DMS 273 (cell line): ENCODE results near the gene ARPC4.
A peak's percentile ranks its signal among the peaks of the same experiment; 100 is the strongest.

Experiments
- DNase-seq: peaks from one replicate; lab custom pipeline; 2025; ENCODE audit not compliant: unreplicated experiment; lab: John Stamatoyannopoulos, UW

Gene ARPC4

DNA sequence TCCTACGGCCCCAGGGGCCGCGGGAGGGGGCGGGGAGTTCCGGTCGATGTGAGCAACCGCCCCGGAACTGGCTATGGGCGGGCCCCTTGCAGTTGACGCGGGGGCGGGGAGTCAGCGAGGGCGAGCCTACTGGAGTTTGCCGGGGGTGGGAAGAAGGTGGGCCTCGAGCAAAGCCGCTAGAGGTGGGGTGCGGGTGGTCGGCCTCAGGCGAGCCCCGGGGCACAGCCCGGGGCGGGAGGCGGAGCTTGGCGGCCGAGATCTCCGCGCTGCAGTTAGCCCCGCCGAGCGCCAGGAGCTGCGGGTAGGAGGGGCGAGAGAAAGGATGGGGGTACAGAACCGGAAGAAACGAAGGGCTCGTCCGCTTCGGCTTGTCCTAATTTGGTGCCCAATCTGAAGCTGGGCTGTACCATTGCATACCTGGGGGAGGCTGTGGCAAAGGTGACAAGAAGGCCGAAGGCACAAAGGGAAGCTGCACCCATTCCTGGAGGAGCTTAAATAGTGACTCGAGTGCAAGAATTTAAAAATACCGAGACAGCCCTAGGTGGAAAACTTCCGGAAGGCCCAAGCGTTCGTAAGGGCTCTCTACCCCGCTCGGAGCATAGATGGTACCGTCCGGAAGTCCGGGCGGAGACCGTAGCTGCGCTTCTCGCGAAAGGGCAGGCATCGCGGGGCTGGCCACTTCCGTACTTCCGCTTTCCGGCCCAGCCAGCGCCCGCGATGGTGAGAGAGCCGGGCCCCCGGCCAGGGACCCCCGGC, at the start of gene ARPC4, which contains the start of gene TADA3:
Gene ARPC4, plus strand, starts transcription at position 678 of the 756 bp plus-strand sequence. Its CDS starts 40 bp downstream, at position 718.
Gene TADA3, minus strand, starts transcription at position 69 of the 756 bp plus-strand sequence. CDS start 1,007 bp downstream, outside the sequence.
- peak; percentile 96 for DNase-seq

DNA sequence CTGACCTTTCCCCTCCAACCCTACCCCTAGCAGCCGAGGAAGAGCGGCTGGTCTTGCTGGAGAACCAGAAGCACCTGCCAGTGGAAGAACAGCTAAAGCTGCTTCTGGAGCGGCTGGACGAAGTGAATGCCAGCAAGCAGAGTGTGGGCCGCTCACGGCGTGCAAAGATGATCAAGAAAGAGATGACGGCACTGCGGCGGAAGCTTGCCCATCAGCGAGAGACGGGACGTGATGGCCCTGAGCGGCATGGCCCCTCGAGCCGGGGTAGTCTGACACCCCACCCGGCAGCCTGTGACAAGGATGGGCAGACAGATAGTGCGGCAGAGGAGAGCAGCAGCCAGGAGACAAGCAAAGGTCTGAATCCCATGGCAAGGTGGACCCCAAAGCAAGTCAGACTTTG, 49.3 kb upstream of the ARPC4 start:
- DNase-seq = no peak

DNA sequence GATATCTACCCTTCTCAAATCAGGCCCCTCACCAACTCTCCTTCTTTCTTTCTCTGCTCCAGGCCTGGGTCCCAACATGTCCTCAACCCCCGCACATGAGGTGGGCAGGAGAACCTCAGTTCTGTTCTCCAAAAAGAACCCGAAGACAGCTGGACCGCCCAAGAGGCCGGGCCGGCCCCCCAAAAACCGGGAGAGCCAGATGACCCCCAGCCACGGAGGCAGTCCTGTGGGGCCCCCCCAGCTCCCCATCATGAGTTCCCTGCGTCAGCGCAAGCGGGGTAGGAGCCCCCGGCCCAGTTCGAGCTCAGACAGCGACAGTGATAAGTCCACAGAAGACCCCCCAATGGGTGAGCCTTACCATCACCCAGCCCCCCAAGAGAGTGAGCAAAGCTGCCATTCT, 48.7 kb upstream of the ARPC4 start:
- DNase-seq = no peak

DNA sequence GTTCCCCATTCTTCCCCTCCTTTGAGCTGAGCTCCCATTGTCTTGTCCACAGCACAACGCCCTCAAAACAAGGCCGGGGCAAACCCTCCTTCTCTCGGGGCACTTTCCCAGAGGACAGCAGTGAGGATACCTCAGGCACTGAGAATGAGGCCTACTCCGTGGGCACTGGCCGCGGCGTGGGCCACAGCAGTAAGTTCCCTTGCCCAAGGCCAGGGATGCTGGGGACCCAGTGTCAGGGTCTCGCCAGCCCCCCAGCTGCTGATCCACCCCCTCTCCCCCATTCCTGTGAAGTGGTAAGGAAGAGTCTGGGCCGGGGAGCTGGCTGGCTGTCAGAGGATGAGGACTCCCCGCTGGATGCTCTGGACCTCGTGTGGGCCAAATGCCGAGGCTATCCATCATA, 47.4 kb upstream of the ARPC4 start:
- no peak for DNase-seq

DNA sequence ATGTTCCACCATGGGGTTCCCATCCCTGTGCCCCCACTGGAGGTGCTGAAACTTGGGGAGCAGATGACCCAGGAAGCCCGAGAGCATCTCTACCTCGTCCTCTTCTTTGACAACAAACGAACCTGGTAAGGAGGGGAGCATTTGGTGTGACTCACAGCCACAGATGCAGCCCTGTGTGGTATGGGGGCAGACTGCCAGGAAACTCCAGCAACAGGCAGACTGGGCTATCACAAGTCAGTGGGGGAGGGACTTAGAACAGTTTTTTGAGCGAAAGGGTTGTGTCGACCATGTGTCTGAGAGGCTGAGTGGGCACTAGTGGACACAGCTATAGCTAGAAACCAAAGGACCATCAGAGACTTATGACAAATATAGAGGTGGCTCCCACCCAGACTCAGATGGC, 46.6 kb upstream of the ARPC4 start:
- DNase-seq = peak; percentile 75

DNA sequence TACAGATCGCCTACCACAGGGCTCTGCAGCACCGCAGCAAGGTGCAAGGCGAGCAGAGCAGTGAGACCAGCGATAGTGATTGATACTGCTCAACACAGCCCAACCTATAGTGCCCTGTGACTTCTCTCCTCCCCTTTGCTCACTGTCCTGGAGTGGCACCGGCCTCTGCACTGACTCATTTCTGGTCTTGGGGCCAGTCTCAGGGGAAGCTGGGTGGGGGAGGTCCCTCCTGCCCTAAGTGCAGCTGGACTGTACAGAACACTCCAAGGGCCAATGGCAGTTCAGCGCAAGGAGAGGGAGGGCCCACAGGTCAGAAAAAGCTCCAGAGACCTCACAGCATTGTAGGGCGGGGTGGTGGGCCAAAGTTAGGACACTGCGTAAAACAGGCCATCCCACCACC, 45.6 kb upstream of the ARPC4 start:
- no peak for DNase-seq

DNA sequence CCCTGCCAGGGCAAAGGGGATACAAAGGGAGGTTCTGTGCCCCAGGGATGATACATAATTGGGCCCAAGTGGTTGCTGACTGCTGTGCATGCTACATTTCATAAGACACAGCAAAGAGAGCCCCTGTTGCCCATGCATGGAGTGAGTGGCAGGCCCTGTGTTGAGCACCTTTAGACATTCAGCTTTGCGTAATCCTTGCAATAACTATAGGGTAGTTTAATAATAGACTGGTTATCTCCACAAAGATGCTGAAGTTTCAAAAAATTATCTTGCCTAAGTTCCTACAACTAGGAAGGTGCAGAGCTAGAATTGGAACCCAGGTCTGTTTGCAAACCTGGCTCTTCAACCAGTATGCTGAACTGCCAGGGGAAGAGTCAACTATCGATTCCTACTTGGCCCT, 44.9 kb upstream of the ARPC4 start:
- no peak for DNase-seq

DNA sequence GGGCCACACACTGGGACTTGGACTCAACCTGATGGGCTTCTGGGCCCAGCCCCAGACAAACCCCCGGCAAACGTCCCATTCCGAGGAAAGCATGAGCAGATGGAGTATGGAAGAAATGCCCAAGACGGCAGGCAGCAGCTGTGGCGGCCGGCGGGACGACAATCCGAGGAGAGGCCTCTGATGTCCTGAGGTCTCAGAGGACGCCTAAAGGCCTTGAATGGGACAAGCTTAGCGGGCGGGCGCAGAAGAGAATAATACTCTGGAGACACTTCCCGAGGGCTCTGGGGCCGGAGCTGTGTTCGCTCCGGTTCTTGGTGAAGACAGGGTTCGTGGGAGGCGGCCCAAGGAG, 43.6 kb upstream of the ARPC4 start:
- peak; percentile 83 for DNase-seq

DNA sequence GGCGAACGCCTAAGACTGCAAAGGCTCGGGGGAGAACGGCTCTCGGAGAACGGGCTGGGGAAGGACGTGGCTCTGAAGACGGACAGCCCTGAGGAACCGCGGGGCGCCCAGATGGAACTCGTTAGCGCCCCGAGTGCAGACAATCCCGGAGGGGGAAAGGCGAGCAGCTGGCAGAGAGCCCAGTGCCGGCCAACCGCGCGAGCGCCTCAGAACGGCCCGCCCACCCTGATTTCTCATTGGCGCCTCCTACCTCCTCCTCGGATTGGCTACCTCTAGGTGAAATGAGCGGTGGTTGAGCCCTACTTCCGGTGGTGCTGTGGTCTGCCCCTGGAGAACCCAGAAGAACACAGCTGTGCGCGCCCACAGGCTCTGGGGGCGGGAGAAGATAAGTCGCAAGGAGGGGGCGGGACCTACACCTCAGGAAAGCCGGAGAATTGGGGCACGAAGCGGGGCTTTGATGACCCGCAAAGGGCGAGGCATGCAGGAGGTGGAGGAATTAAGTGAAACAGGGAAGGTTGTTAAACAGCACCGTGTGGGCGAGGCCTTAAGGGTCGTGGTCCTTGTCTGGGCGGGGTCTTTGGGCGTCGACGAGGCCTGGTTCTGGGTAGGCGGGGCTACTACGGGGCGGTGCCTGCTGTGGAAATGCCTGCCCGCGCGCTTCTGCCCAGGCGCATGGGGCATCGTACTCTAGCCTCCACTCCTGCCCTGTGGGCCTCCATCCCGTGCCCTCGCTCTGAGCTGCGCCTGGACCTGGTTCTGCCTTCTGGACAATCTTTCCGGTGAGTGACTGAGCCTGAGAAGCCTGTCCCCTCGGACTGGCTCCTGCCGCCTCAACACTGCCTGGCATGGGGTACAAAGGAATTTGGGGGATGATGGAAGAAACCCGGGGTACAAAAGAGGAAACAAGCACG, 43.0 kb upstream of the ARPC4 start, which contains the start of gene OGG1:
Gene OGG1, plus strand, starts transcription at position 308 of the 911 bp plus-strand sequence. Its CDS starts 335 bp downstream, at position 643.
- peak; percentile 98 for DNase-seq

DNA sequence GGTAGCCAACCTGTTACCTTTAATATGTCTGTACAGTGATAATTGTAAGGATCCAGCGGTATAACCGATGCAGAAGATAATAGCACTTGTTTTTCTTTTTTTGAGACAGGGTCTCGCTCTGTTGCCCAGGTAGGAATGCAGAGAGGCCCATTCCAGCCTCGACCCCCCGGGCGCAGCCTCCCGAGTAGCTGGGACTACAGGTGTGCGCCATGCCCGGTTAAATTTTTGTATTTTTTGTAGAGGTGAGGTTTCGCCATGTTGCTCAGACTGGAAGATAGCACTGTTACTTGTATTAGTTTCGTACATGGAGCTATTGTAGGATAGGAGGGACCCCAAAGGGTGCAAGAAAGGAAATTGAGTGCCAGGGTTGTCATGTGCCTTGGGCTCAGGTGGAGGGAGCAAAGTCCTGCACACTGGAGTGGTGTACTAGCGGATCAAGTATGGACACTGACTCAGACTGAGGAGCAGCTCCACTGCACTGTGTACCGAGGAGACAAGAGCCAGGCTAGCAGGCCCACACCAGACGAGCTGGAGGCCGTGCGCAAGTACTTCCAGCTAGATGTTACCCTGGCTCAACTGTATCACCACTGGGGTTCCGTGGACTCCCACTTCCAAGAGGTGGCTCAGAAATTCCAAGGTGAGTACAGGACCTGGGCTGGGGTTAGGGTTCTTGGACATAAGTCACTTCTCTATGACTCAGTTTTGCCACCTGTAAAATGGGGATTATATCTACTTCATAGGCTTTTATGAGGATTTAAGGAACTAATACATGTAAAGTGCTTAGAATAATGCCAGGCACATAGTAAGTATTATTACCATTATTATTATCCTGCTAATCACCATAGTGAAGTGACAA, 42.1 kb upstream of the ARPC4 start:
- peak; percentile 17 for DNase-seq

DNA sequence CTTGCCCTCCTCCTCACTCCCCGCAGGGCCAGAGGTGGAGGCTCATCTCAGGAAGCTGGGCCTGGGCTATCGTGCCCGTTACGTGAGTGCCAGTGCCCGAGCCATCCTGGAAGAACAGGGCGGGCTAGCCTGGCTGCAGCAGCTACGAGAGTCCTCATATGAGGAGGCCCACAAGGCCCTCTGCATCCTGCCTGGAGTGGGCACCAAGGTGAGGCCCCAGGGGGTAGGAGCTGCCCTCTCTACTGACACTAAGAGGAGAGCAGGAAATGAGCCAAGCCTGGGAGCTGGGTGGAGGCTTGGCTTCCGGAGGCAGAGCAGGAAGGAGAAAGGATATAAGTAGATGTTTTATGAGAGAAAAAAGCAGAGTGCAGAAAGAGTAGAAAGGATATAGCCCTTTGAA, 38.2 kb upstream of the ARPC4 start:
- no peak for DNase-seq

DNA sequence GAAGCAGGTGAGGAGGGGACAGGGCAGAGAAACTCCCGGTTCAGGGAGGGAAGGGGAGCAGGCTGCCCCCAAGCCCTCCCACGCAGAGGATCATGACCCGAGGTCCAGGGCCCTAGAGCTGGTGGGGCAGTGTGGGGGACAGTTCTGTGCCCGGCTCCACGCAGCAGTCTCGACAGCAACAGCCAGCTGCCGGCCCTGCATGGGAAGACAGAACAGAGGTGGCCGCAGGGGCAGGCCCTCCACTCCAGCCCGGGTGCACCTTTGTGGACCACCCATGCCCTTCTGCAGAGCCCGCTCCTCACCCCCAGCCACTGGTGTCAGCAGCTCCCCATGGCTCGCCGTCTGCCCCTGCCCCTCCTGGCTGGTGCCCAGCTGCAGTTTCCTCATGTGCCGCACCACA, 35.5 kb upstream of the ARPC4 start:
- no peak for DNase-seq

DNA sequence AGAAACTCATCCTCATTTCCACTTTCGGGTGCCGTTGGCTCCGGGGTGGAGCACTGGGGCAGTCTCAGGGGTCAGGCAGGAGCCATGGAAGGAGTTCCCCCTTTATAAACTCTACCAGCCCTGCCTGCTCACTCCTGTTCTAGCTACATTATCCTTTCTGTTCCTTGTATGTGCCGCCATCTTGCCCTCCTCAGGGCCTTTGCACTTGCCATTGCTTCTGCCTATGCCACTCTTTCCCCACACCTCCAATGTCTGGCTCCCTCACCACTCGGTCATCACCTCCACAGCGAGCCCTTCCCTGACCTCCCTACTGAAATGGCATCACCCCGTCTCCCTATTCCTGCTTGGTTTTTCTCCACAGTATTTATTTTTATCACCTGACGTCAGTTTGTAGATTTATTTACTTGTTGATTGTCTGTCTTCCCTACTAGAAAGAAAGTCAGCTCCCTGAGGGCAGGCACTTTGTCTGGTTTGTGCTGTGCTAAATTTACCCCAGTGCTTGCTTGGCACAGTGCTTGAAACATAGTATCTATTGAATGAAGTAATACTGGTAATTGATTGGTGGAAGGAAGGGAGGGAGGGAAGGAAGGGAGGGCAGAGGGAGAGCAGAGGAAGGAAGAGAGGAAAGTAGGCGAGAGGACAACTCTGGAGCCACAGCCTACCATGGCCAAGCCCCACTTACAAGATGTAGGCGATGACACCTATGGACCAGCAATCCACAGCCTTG, 31.9 kb upstream of the ARPC4 start:
- no peak for DNase-seq

DNA sequence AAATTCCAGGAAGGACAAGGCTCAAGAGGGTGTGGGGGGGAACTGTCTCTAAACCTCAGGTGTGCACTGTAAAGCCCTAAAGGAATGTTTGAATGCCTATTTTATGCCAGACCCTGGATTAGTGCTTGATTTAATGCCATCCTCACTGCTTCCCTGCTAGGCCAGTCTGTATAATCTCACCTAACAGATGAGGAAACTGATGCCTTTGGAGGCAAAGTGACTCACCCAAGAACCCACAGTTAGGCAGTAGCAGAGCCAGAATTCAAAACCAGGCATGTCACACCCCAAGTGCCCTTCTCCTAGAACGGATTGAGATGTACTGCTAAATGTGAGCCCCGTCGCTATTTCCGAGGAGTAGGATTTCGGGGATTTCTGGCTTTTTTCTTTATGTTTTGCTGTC, 31.0 kb upstream of the ARPC4 start:
- DNase-seq = no peak

DNA sequence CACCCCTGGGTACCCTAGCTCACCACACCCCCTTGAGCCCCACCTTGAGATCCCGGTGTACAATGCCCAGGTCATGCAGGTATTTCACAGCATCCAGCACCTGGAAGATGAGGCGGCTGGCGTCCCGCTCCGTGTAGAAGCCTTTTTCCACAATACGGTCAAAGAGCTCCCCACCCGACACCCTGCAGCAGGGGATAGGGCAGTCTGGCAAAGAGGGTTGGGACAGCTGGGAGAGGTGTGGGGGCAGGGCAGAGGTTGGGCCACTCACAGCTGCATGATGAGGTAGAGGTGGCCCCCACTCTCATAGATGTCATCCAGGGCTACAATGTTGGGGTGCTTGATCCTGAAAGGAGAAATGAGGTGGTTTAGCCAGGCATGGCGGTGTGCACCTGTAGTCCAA, 30.0 kb upstream of the ARPC4 start:
- DNase-seq = no peak

DNA sequence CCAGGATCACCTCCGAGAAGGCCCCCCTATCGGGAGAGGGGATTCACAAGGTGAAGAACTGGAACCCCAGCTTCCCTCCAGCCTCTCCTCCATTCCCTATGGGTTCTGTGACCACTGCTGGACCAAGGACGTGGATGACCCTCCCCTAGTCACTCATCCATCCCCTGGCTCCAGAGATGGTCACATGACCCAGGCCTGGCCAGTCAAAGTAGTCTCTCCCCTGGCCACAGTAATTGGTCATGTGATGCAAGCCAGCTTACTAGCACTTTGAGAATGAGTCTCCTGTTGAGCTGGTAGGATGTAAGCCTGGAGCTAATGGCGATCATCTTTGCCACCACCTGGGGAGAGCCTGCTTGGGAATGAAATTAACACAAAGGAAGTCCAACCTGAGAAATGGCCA, 27.0 kb upstream of the ARPC4 start:
- DNase-seq = no peak

DNA sequence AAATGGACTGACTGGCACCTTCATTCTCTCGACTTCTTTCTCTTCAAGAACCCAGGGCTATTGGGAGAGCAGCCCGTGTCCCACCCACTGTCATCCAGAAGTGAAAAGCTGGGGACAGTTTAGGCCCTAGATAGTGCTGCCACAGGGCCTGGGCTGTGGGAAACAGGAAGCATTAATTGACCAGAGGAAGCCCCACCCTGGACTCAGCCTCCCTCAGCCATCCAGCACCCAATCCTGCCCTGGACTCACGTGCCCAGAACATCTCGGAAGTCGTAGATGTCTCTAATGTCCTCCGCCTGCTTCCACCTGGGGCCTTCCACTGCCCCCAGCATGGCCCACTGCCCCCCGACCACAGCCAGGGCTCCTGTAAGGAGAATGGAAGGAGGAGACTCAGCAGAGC, 25.5 kb upstream of the ARPC4 start:
- no peak for DNase-seq

DNA sequence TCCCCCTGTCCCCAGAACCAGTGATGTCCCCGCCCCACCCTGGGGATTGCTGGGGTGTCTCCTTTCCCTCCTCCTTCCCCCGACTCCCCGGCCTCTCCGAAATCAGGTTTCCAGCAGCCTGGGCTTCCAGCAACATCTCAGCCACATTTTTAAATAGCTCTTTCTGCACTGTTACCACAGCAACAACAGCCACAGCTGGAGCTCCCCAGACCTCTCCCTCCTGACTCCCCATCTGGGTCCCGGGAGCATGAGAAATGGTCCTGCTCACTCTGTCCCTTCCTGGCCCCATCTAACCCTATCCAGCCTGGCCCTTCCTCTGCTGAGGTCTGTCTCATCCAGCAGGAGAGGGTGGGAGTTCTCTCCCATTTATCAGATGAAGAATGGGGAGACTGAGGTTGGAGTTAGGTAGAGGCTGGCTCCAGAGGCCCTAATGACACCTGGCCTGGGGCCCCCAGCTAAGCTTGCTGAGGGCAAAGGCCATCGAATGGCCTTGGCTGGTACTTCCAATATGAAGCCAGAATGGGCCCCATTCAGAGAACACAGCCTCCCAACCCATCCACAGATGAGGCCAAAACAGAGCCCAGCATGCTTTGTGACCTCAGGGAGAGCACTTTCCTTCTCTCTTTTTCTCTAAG, 24.6 kb upstream of the ARPC4 start:
- no peak for DNase-seq

DNA sequence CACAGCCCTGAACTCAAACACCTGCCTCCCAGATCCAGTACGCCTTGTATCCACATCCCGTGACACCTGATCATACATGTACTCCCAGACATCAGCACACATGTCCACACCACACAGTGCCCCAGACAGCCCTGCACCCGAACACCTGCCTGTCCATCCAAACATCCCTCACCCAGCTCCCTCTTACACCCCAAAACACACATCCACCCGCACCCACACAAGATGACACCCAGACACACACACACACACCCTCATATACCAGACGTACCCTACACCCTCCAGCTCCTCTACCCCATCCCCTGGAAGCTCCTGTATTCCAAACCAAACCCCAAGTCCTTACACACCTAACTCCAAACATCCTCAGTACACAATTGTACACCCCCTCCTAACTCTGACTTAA, 23.9 kb upstream of the ARPC4 start:
- DNase-seq = no peak
